ENCODE measurements around the gene DUX4.
"Not testable (repeated sequence)": the region's sequence is repeated elsewhere in the genome, so short reads cannot be mapped to it uniquely, and the experiment has no call there.

Gene DUX4

GRCh38 chr4:190173428-190173827 lies at the start of gene DUX4:
DUX4 (plus strand) TSS chr4:190173774; CDS start chr4:190173774, 0 bp downstream.
- not testable (repeated sequence) for DNase-seq (ENCODE audit: low spot score)

GRCh38 chr4:190175436-190175835 lies 1.9 kb downstream of the DUX4 start:
- not testable (repeated sequence) for DNase-seq (ENCODE audit: low spot score)

GRCh38 chr4:190177727-190178605 lies 4.4 kb downstream of the DUX4 start:
- DNase-seq (ENCODE audit: low spot score), result not testable (repeated sequence)

DNA sequence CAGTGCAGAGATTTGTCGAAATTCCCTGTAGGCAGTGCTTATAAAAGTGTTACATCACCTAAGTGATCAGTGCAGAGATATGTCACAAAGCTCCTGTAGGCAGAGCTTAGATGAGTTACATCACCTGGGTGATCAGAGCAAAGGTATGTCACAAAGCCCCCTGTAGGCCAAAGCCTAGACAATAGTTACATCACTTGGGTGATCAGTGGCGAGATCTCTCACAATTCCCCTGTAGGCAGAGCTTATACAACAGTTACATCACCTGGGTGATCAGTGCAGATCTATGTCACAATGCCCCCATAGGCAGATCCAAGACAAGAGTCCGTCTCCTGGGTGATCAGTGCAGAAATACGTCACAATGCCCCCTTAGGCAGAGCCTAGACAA lies 5.0 kb downstream of the DUX4 start:
- not testable (repeated sequence) for DNase-seq (ENCODE audit: low spot score)

DNA sequence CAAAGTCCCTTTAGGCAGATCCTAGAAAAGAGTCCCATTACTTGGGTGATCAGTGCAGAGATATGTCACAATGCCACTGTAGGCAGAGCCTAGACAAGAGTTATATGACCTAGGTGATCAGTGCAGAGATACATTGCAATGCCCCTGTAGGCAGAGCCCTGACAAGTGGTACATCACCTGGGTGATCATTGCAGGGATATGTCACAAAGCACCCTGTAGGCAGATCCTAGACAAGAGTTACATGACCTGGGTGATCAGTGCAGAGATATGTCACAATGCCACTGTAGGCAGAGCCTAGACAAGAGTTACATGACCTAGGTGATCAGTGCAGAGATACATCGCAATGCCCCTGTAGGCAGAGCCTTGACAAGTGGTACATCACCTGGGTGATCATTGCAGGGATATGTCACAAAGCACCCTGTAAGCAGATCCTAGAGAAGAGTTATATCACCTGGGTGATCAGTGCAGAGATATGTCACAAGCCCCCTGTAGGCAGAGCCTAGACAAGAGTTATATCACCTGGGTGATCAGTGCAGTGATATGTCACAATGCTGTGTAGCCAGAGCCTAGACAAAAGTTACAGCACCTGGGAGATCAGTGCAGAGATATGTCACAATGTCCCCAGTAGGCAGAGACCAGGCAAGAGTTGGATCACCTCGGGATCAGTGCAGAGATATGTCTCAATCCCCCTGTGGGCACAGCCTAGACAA lies 5.6 kb downstream of the DUX4 start:
- not testable (repeated sequence) for DNase-seq (ENCODE audit: low spot score)

DNA sequence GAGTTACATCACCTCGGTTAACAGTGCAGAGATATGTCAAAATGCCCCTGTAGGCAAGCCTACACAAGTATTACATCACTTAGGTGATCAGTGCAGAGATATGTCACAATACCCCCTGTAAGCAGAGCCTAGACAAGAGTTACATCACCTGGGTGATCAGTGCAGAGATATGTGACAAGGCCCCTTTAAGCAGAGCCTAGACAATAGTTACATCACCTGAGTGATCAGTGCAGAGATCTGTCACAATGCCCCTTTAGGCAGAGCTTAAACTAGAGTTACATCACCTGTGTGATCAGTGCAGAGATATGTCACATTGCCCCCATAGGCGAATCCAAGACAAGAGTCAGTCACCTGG lies 6.1 kb downstream of the DUX4 start:
- not testable (repeated sequence) for DNase-seq (ENCODE audit: low spot score)

DNA sequence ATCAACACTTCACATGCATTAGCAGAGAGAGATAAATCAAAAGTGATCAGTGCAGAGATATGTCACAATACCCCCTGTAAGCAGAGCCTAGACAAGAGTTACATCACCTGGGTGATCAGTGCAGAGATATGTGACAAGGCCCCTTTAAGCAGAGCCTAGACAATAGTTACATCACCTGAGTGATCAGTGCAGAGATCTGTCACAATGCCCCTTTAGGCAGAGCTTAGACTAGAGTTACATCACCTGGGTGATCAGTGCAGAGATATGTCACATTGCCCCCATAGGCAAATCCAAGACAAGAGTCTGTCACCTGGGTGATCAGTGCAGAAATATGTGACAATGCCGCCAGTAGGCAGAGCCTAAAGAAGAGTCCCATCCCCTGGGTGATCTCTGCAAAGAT lies 7.4 kb downstream of the DUX4 start:
- DNase-seq (ENCODE audit: low spot score), result not testable (repeated sequence)

GRCh38 chr4:190181481-190182100 lies 8.0 kb downstream of the DUX4 start:
- DNase-seq (ENCODE audit: low spot score), result not testable (repeated sequence)

DNA sequence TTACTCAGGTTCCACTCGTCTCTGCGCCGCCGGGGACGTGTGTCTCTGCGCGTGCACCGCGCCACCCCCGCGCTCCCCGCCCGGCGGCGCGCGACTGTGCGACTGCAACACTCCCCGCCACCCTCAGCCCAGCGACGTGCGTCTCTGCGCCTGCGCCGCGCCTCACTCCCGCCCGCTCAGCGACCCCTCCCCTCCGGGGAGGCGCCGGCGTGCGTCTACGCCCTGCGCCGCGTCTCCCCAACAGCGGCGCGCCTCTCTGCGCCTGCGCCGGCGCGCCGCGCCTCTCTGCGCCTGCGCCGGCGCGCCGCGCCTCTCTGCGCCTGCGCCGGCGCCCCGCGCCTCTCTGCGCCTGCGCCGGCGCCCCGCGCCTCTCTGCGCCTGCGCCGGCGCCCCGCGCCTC lies 29.9 kb downstream of the DUX4 start:
- not testable (repeated sequence) for DNase-seq (ENCODE audit: low spot score)

Data from D341Med (cell line).